ENCODE measurements around the gene PGM5.
"Not testable (repeated sequence)": the region's sequence is repeated elsewhere in the genome, so short reads cannot be mapped to it uniquely, and the experiment has no call there.

PGM5 gene

DNA sequence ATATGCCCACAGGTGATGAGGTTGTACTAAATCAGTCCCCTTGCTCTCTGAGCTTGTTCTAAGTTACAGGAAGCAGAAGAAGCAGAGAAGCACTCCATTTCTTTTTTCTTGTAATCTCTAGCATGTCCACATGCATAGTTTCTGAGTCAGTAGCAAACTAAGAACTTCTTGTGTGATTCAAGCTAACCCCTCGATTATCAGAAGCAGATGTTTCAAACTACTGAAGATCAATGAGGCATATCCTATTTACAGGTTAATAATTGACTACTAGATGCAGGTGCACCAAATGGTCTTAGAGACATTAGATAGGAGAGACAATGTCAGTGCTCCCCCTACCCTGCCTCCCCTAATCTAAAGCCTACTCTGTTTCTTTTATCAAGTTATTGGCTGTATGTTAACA lies 21.3 kb downstream of the PGM5 start:
- not testable (repeated sequence) for DNase-seq (ENCODE audit: low read depth in 2 of 2)

DNA sequence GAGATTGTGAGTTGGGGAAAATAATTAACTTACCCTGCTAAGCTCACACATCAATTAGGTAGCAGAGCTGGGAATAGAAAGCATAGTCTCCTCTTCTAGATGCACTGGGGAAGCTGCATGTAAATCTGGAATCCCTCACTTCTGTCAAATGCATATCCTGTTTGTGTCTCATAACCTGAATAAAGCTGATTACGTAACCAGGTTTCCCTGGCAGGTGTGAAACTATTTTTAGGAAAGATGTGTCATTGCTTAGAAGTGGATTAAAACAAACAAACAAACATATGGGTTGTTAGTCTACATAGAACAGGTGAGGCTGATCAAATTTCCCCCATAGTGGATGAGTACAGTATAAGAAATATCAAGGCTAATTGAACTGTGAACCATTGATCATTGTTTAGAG lies 27.5 kb downstream of the PGM5 start:
- DNase-seq (ENCODE audit: low read depth in 2 of 2): not testable (repeated sequence)

GRCh38 chr9:68389558-68389957 lies 33.1 kb downstream of the PGM5 start:
- not testable (repeated sequence) for DNase-seq (ENCODE audit: low read depth in 2 of 2)

DNA sequence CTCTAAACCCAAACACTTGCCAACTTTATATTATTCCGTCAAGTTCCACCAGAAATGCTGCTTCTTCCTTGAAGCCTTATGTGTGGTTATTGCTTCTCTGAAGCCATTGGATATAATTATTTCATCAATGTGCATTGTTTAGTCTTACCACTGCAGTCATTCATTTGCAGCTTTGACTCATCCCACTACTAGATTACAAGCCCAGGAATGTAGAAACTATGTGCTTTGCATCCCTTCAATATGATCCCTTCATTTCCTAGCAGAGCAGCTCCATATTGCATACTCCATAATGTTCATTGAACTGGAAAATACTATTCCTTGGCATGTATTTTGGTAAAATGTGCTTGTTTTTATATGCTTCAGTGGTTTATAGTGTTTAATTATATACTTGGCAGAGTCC lies 34.3 kb downstream of the PGM5 start:
- not testable (repeated sequence) for DNase-seq (ENCODE audit: low read depth in 2 of 2)

DNA sequence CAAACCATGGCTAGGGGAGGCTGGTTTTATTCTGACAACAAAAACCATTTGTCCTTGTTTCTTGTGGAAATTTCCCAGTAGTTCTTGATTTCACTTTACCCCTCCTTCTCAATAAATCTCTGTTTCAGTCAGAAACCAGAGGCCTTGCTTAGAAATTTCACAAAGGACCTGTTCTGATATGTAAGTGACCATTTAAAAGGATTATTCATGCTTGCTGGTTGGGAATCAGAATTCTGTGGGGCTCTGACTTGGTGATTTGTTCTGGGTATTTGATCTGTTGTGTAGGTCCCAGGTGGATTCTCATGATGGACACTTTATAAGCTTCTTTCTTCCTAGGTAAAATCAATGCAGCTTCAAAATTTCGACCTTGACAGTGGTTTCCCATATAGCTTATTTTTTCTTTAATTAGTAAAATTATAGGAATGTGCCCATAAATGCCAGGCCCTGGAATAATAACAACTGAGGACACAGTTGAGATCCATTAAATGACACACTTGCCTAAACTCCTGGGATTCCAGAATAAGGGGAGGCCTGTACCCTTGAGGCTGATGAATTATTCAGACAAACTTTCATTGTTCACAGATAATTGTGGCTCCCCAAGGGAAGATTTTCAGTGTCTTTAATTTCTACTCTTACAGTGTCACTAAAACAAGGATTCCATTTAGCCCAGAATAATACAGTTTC lies 40.1 kb downstream of the PGM5 start:
- not testable (repeated sequence) for DNase-seq (ENCODE audit: low read depth in 2 of 2)

DNA sequence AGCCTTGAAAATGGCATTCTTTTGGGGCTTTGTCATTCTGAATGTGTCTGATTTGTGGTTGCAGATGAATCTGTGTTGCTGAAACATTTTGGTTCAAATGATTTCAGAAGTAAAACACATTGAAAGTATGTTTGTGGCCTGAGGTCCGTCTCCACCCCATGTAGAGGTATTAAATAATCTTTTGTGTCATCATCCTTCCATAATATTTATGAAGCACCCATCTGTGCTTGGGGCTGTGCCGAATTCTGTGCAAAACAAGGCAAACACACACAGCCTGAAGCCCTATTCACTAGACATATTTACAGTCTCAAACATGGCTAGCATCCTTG lies 40.6 kb downstream of the PGM5 start:
- not testable (repeated sequence) for DNase-seq (ENCODE audit: low read depth in 2 of 2)

DNA sequence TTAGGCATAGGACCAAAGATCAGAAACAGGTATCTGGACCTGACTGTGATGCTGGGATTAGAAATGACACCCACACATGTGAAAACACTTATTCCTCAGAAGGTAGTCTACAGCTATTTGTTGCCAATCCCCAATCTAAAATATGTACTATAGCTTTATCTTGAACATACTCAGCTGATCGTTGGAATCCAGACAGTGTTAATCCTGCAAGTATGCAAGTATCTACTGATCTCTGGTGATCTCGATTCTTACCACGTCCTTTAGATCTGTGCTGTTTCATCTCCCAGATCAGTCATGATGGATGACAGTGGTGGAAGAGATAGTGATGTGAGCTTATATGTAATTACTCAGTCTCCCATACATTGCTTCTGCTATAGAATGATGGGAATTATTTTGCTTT lies 41.4 kb downstream of the PGM5 start:
- DNase-seq (ENCODE audit: low read depth in 2 of 2): not testable (repeated sequence)

- DNase-seq (ENCODE audit: low read depth in 2 of 2): not testable (repeated sequence)
Measured at GRCh38 chr9:68398324-68398723, 41.9 kb downstream of the PGM5 start.

GRCh38 chr9:68404421-68405185 lies 48.2 kb downstream of the PGM5 start:
- not testable (repeated sequence) for DNase-seq (ENCODE audit: low read depth in 2 of 2)

DNA sequence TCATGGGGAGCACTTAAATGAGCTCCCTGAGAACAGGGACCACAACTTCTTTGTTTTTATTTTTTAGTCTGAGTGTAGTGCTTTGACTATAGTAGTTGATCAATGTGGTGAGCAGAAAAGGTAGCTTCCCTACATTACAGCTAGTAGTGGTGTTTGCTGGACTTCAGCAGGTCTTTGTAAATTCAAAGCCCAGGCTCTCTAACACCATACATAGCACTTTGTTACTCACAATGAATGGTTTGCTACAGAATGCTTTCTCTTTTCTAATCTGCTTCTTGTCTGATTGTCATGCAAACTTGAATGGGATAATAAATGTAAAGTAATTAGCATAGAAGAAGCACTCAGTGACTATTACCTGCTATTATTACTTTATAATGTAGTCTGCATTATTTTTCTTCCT lies 55.5 kb downstream of the PGM5 start:
- DNase-seq (ENCODE audit: low read depth in 2 of 2): not testable (repeated sequence)

DNA sequence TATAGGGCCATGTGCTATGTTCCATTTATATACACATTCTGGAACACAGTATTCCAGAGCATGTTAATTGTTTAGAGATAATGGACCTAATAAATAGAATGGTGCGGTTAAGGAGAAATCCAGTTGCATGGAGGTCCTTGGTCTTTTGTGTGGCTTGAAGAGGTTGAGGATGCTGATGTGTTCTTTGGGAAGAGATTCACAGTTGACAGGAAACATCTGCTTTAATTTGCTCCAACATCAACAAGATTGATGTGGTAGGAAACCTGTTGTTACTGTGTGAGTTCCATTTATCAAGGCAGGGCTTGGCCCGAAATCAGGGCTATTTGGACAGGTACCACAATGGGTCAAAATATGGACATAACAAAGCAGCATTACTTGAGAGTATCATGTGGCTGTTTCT lies 56.3 kb downstream of the PGM5 start:
- DNase-seq (ENCODE audit: low read depth in 2 of 2): not testable (repeated sequence)

- not testable (repeated sequence) for DNase-seq (ENCODE audit: low read depth in 2 of 2)
Measured at GRCh38 chr9:68415065-68415464, 58.7 kb downstream of the PGM5 start.

- DNase-seq (ENCODE audit: low read depth in 2 of 2): no peak
Measured at GRCh38 chr9:68416936-68417564, 60.6 kb downstream of the PGM5 start.

DNA sequence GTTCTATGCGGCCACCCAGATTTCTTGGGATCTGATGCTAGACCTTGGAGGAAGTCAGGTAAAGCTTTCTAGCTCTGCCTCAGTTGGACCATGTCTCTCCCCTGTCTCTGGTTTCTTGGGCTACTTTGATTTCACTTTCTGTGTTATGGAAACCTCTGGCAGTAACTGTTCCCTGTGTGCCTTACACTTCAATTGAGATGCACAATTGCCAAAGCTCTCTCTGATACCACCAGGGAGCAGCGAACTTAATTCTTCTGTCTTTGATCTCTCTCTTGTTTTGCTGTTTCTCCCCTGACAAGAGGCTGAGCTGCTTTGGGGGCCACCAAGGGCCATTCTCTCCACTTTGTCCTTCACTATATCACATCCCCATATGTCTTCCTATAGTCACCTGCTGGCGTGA lies 61.4 kb downstream of the PGM5 start:
- no peak for DNase-seq (ENCODE audit: low read depth in 2 of 2)

DNA sequence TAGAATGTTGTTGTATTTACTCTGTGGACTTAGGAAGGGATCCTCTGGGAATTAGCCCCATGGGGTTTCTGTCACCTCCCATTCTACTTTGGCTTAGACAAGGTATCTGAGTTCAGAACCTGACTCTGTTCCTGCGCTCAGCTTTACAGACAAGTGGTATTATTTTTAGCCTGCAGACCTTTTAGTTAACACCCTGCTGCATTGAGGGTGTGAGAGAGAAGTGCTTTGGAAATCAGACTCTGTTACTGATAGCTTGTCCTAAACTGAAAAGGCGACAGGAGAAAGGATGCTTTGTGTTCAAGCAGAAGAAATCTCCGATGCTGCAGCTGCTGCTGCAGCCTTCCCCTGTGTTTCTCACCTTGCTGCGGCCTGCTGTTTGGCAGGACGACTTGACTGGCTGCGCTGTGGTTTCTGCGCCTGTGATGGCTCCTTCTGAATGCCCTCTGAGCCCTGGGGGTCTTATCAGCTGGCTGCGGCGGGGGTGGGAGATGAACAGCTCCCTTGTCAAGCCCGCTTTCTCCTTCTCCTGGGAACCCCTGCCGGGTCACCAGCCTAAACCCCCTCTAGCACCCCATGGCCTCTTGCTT lies 61.9 kb downstream of the PGM5 start:
- no peak for DNase-seq (ENCODE audit: low read depth in 2 of 2)

DNA sequence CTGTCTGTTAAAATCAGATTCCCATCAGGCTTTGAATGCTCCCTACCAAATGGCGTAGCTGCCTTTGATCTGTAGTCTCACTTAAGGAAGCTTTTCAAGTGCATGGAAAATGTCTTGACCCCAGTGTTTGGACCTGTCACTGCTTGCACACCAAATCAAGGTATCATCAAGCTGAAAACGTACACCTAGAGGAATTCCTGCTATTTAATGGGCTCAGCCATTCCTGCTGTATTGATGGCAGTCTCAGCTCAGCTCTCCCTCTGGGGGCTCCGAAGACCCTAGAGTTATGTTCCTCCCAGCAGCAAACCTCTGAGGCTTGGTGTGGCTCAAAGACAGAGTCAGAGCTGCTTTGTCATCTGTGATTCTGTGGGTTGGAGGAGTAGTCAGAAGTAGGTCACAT lies 63.5 kb downstream of the PGM5 start:
- no peak for DNase-seq (ENCODE audit: low read depth in 2 of 2)

- DNase-seq (ENCODE audit: low read depth in 2 of 2): no peak
Measured at GRCh38 chr9:68426755-68427154, 70.3 kb downstream of the PGM5 start.

GRCh38 chr9:68427216-68427977 lies 71.0 kb downstream of the PGM5 start:
- DNase-seq (ENCODE audit: low read depth in 2 of 2): no peak

- no peak for DNase-seq (ENCODE audit: low read depth in 2 of 2)
Measured at GRCh38 chr9:68428481-68428880, 72.1 kb downstream of the PGM5 start.

- no peak for DNase-seq (ENCODE audit: low read depth in 2 of 2)
Measured at GRCh38 chr9:68429631-68430030, 73.2 kb downstream of the PGM5 start.

GRCh38 chr9:68431307-68431706 lies 74.9 kb downstream of the PGM5 start:
- no peak for DNase-seq (ENCODE audit: low read depth in 2 of 2)
